ENCODE measurements around the gene NDEL1. TPM values are rescaled to one million over a fixed set of nuclear protein-coding genes. Genes with fewer than 3 reads are reported as not detected.

NDEL1 gene
- total and polyA plus RNA-seq, 4 donors, result 15.3 to 52.3 (median 35.4) TPM

- peaks cover 7 to 52% (median 43%) of the 10 kb centered on the region in 4 donors for H3K36me3 ChIP-seq (ENCODE audit: control insufficient read depth in 4 of 4, insufficient read depth in 3 of 4, low read depth in 1 of 4, low read length in 3 of 4)
- H3K27ac ChIP-seq (ENCODE audit: low read depth in 1 of 2, low read length in 2 of 2), result no peak overlapping the region
- no peak for DNase-seq (ENCODE audit: low spot score)
- no peaks in the 10 kb centered on the region for H3K27me3 ChIP-seq (ENCODE audit: control insufficient read depth in 4 of 4, insufficient read depth in 4 of 4, low read length in 3 of 4)
- 82% methylated on average over 3 of the region's 3 CpGs for WGBS
- H3K9ac ChIP-seq (ENCODE audit: low read depth in 1 of 2, low read length in 2 of 2), result no peak overlapping the region
- H3K4me3 ChIP-seq (ENCODE audit: low read depth in 1 of 3, low read length in 3 of 3), result no peak overlapping the region
- H3K4me1 ChIP-seq (ENCODE audit: control insufficient read depth in 4 of 4, insufficient read depth in 4 of 4, low read length in 3 of 4), result peaks cover 4 to 28% (median 19%) of the 10 kb centered on the region in 4 donors
- no peaks in the 10 kb centered on the region for H3K9me3 ChIP-seq (ENCODE audit: control insufficient read depth in 4 of 4, low read length in 3 of 4)
- TF ChIP-seq FOXA2 (IDR thresholded peaks at IDR 0.05) (no peak), FOXA1 (IDR thresholded peaks at IDR 0.05) (no peak), RXRA (IDR thresholded peaks at IDR 0.05) (no peak), MAX (IDR thresholded peaks at IDR 0.05) (no peak), NR2F2 (IDR thresholded peaks at IDR 0.05) (no peak), TAF1 (conservative IDR thresholded peaks at IDR 0.05) (no peak), HNF4G (IDR thresholded peaks at IDR 0.05) (no peak), ATF3 (IDR thresholded peaks at IDR 0.05) (no peak), HNF4A (conservative IDR thresholded peaks at IDR 0.05) (no peak), RAD21 (IDR thresholded peaks at IDR 0.05) (no peak), CTCF (IDR thresholded peaks at IDR 0.05; ENCODE audit: low read depth, low read length, missing input control) (no peak), GABPA (IDR thresholded peaks at IDR 0.05 in 1 of 2, conservative IDR thresholded peaks at IDR 0.05 in 1 of 2) (no peak), YY1 (IDR thresholded peaks at IDR 0.05) (no peak), ZBTB33 (IDR thresholded peaks at IDR 0.05) (no peak), SP1 (IDR thresholded peaks at IDR 0.05) (no peak), EGR1 (IDR thresholded peaks at IDR 0.05; ENCODE audit: low read depth in 2 of 2) (no peak), JUND (IDR thresholded peaks at IDR 0.05) (no peak)
These were observed 30.8 kb downstream of the NDEL1 start for GRCh38 chr17:8466456-8466855.

GRCh38 chr17:8466873-8467272 is 31.2 kb downstream of the NDEL1 start:
- H3K27me3 ChIP-seq (ENCODE audit: control insufficient read depth in 4 of 4, insufficient read depth in 4 of 4, low read length in 3 of 4), result no peaks in the 10 kb centered on the region
- H3K36me3 ChIP-seq (ENCODE audit: control insufficient read depth in 4 of 4, insufficient read depth in 3 of 4, low read depth in 1 of 4, low read length in 3 of 4), result peaks cover 9 to 51% (median 42%) of the 10 kb centered on the region in 4 donors
- H3K27ac ChIP-seq (ENCODE audit: low read depth in 1 of 2, low read length in 2 of 2), result no peak overlapping the region
- DNase-seq (ENCODE audit: low spot score), result no peak
- H3K9ac ChIP-seq (ENCODE audit: low read depth in 1 of 2, low read length in 2 of 2), result no peak overlapping the region
- peaks cover 4 to 28% (median 19%) of the 10 kb centered on the region in 4 donors for H3K4me1 ChIP-seq (ENCODE audit: control insufficient read depth in 4 of 4, insufficient read depth in 4 of 4, low read length in 3 of 4)
- no peak overlapping the region for H3K4me3 ChIP-seq (ENCODE audit: low read depth in 1 of 3, low read length in 3 of 3)
- no peaks in the 10 kb centered on the region for H3K9me3 ChIP-seq (ENCODE audit: control insufficient read depth in 4 of 4, low read length in 3 of 4)
- 97% methylated on average over 21 of the region's 21 CpGs for WGBS
- no peak for TF ChIP-seq HNF4G (IDR thresholded peaks at IDR 0.05)
- no peak for TF ChIP-seq ZBTB33 (IDR thresholded peaks at IDR 0.05)
- TF ChIP-seq RXRA (IDR thresholded peaks at IDR 0.05), result no peak
- TF ChIP-seq CTCF (IDR thresholded peaks at IDR 0.05; ENCODE audit: low read depth, low read length, missing input control), result no peak
- TF ChIP-seq YY1 (IDR thresholded peaks at IDR 0.05), result no peak
- TF ChIP-seq JUND (IDR thresholded peaks at IDR 0.05), result no peak
- TF ChIP-seq ATF3 (IDR thresholded peaks at IDR 0.05), result no peak
- TF ChIP-seq GABPA (IDR thresholded peaks at IDR 0.05 in 1 of 2, conservative IDR thresholded peaks at IDR 0.05 in 1 of 2), result no peak
- no peak for TF ChIP-seq EGR1 (IDR thresholded peaks at IDR 0.05; ENCODE audit: low read depth in 2 of 2)
- no peak for TF ChIP-seq MAX (IDR thresholded peaks at IDR 0.05)
- TF ChIP-seq REST (IDR thresholded peaks at IDR 0.05), result no peak
- no peak for TF ChIP-seq FOXA1 (IDR thresholded peaks at IDR 0.05)
- no peak for TF ChIP-seq HNF4A (conservative IDR thresholded peaks at IDR 0.05)
- no peak for TF ChIP-seq TAF1 (conservative IDR thresholded peaks at IDR 0.05)
- TF ChIP-seq RAD21 (IDR thresholded peaks at IDR 0.05), result no peak
